Measurements from ENCODE around the gene ANKH. TPM values are rescaled to one million over a fixed set of nuclear protein-coding genes. Genes with fewer than 3 reads are reported as not detected.

The ANKH gene
- total and polyA plus RNA-seq, 2 experiments from 2014 or later = 27.6 to 29.9 TPM

GRCh38 chr5:14655146-14655741, 216.3 kb downstream of the ANKH start:
- H4K20me1 ChIP-seq (ENCODE audit: insufficient read depth, poor library complexity, severe bottlenecking) = no peaks in the 10 kb centered on the region
- no peaks in the 10 kb centered on the region for H3K36me3 ChIP-seq (replicated peaks; ENCODE audit: insufficient read depth, low read depth)
- H3K4me2 ChIP-seq = no peak overlapping the region
- WGBS (ENCODE audit: low lambda C conversion rate, missing lambda C conversion rate) = 60% methylated on average over 4 of the region's 4 CpGs
- TF ChIP-seq CTCF (IDR thresholded peaks at IDR 0.05; ENCODE audit: poor library complexity) (no peak), EZH2phosphoT487 (IDR thresholded peaks at IDR 0.05; ENCODE audit: low read depth, severe bottlenecking, unreplicated experiment) (no peak), EZH2 (IDR thresholded peaks at IDR 0.05; ENCODE audit: borderline replicate concordance) (no peak)
- no peaks in the 10 kb centered on the region for H3K9me2 ChIP-seq (replicated peaks; ENCODE audit: insufficient read depth)
- H3K27me3 ChIP-seq = peaks cover 8% of the 10 kb centered on the region
- no peak overlapping the region for H2AFZ ChIP-seq
- no peaks in the 10 kb centered on the region for H3K4me1 ChIP-seq (ENCODE audit: insufficient read depth)
- H3K4me3 ChIP-seq = no peak overlapping the region
- no peak for DNase-seq (ENCODE audit: low spot score)
- no peaks in the 10 kb centered on the region for H3K9me3 ChIP-seq (ENCODE audit: low read depth)
- no peak overlapping the region for H3K27ac ChIP-seq
- no peaks in the 10 kb centered on the region for H3K79me2 ChIP-seq

Small RNA genes lying within 50 kb of the gene (microRNA-seq; reads per million reads assigned to microRNA genes)
- gene MIR4637 = not detected

Small RNA genes lying within 50 kb of the gene (small RNA-seq; reads per million reads assigned to genes)
- gene HNRNPKP5 (not detected), gene MIR4637 (not detected)

Other genes with a start within 250 kb of the ANKH start
- 23.9 and 45.2 TPM in 2 replicates for gene OTULIN, start 207.1 kb downstream of the ANKH start, total RNA-seq
- gene OTULIN, start 207.1 kb downstream of the ANKH start, polyA plus RNA-seq = 21.0 and 22.8 TPM in 2 replicates